Testis (tissue), 2 donors: ENCODE data around the gene NADSYN1.

ENCODE experiments used
- POLR2A ChIP-seq: fragments of 450-650 bp; IDR thresholded peaks from one replicate; pipeline ENCODE4 v1.6.1; 2017; ENCODE audit warnings: antibody characterized with exemption, mild to moderate bottlenecking, moderate library complexity
- TF ChIP-seq, protein P1 (sequence below), 3 experiments: fragments of 450-650 bp in 2 of 3; fragments of 200-600 bp in 1 of 3; sonication (generic) in 1 of 3; IDR thresholded peaks; one replicate each; pipeline ENCODE4 v1.5.1; 2016 to 2019; ENCODE audit warnings: antibody characterized with exemption in 3 of 3, mild to moderate bottlenecking in 2 of 3, moderate library complexity in 1 of 3

- TF ChIP-seq, protein P1, sequence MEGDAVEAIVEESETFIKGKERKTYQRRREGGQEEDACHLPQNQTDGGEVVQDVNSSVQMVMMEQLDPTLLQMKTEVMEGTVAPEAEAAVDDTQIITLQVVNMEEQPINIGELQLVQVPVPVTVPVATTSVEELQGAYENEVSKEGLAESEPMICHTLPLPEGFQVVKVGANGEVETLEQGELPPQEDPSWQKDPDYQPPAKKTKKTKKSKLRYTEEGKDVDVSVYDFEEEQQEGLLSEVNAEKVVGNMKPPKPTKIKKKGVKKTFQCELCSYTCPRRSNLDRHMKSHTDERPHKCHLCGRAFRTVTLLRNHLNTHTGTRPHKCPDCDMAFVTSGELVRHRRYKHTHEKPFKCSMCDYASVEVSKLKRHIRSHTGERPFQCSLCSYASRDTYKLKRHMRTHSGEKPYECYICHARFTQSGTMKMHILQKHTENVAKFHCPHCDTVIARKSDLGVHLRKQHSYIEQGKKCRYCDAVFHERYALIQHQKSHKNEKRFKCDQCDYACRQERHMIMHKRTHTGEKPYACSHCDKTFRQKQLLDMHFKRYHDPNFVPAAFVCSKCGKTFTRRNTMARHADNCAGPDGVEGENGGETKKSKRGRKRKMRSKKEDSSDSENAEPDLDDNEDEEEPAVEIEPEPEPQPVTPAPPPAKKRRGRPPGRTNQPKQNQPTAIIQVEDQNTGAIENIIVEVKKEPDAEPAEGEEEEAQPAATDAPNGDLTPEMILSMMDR (IDR thresholded peaks at IDR 0.05), result no peak
- no peak for TF ChIP-seq POLR2A
Measured at GRCh38 chr11:71484248-71485062, 31.5 kb downstream of the NADSYN1 start.
